SIG-M5 treated with dmso at 0.1 percent for 504 hours (cell line): ENCODE results near the gene SFTPD.
A peak's percentile ranks its signal among the peaks of the same experiment; 100 is the strongest.
"Not testable (repeated sequence)": the region's sequence is repeated elsewhere in the genome, so short reads cannot be mapped to it uniquely, and the experiment has no call there.

Experiments used
- DNase-seq: peaks from one replicate; lab custom pipeline; 2025; ENCODE audit not compliant: unreplicated experiment; lab: John Stamatoyannopoulos, UW

SFTPD gene

DNA sequence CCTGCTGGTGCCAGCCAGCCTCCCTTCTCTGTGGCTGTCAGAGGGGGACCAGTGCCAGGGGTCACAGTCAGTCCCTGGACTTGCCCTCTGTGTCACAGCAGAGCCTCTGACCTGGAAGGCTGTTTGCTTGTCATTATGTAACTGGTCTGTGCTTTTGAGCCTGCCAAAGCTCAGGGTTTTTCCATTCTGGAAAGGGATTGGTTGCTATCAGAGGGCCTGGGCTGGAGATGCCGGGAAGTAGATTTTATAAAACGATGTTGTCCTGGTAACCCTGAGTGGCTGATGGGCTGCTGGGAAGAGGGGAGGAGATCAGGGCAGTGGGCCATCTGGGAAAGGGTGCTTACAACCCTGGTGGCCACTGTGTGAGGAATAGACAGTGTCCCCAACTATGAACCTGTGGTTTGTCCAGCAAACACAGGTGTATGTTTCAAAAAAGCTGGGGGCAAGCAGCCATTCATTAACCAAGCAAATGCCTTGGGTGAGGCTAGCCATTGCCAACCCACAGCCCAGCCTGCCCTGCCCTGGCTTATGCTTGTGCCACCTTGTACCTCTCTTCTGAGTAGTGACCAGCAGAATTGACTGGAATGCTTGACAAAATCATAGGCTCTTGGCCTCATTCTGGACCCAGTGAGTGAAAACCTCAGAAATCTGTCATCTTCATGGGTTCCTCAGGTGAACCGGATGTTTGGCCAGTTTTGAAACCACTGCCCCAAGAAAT, 21.6 kb downstream of the SFTPD start:
- DNase-seq = no peak

DNA sequence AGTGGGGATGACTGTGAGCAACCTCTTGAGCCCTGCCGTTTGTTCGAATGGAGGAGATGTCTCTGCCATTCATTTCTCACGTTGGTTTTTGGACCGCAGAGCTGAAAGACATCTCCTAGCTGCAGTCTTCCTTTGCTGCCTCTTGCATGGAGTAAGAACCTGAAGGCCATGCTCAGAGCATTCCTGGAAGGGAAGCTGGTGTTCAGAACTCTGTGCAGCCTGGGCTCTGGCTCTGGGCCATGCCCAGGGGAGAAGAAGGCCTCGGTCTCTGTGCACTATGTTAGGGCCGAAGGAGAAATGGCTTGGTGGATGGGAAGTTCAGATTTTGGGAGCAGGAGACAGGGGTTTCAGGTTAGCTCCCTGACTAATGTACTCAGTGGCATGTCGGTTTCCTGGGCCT, 22.9 kb downstream of the SFTPD start:
- no peak for DNase-seq

DNA sequence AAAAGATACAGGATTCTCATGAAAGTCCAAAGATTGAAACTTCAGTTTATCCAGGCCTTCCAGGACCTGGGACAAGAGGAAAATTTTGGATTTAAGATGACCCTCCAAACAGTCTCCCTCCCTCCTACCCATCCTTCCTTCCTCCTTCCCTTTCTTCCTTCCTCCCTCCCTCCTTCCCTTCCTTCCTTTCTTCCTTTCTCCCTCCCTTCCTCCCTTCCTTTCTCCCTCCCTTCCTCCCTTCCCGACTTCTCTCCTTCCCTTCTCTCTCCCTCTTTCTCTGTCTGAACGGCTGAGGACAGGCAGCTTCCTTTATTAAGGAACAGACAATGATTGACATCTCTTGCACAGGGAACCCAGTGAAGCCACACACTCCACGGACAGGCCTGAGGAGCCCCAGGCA, 23.3 kb downstream of the SFTPD start:
- DNase-seq = no peak

- DNase-seq = no peak
Observed at GRCh38 chr10:79923669-79924068, 25.2 kb downstream of the SFTPD start.

- DNase-seq = no peak
Observed at GRCh38 chr10:79923145-79923544, 25.8 kb downstream of the SFTPD start.

- DNase-seq = not testable (repeated sequence)
Observed at GRCh38 chr10:79922011-79922412, 26.9 kb downstream of the SFTPD start.

DNA sequence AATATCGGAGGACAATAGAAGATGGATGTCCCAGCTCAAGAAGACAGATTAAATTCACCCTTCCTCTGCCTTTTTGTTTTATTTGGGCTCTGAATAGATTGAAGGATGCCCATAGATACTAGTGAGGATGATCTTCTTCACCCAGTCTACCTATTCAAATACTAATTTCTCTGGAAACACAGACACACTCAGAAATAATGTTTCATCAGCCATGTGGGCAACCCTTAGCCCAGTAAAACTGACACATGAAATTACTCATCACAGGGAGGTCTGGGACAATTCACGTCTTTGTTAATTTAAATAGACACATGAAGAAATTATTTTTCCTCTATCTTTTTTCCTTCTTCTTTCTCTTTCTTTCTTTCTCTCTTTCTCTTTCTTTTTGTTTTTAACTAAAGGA, 33.1 kb downstream of the SFTPD start:
- DNase-seq = not testable (repeated sequence)

- DNase-seq = not testable (repeated sequence)
Observed at GRCh38 chr10:79914512-79914911, 34.4 kb downstream of the SFTPD start.

DNA sequence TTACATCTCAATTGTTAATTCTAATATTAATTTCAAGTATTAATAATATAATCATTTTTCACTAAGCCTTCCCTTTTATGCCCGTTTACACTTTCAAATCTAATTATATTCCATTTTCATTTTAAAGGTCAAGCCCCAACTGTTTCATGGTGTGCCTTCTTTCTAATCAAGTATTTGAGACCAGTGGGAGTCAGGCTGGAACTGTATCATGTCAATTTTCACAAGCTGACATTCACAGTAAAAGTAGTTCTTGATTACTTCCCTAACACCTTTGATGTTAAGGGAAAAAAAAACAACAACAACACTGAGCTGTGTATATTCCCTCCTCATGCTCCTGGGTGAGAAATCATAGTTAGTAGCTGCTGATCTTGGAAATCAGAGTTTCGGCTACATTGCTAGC, 38.1 kb downstream of the SFTPD start:
- no peak for DNase-seq

DNA sequence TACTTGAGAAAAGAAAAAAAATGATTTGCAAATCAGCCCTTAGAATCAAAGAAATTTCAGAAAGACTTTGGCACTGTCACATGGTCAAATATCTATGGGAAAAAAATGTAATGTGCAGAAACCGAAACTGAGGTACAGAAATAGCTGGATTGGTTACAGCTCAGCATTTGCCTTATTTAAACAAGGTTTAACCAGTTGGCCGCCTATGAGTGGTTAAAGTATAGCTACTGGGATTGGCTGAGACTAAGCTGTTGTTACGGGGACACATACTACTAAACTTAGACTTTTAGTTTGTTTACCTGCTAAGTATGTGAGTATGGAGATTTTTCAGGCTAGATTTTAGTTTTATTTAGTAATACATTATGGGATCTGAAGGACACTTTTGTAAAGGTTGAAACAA, 38.6 kb downstream of the SFTPD start:
- no peak for DNase-seq

- no peak for DNase-seq
Observed at GRCh38 chr10:79905322-79906314, 43.3 kb downstream of the SFTPD start.

GRCh38 chr10:79904671-79905321, 44.1 kb downstream of the SFTPD start:
- DNase-seq = peak; percentile 8

DNA sequence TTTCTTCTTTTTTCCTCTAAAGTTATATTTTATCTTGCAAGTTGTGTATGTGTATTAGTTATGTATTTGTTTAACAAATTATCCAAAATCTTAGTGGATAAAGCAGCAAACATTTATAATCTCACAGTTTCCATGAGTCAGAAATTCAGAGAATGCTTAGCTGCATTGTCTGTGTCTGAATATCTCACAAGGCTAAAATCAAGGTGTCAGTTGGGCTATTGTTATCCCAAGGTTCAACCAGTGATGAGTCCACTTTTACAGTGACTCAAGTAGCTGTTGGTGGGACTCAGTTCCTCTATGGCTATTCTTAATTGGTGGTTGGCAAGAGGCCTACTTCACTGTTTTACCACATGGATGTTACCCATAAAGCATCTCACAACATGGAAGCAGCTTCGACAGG, 47.3 kb downstream of the SFTPD start:
- DNase-seq = not testable (repeated sequence)

DNA sequence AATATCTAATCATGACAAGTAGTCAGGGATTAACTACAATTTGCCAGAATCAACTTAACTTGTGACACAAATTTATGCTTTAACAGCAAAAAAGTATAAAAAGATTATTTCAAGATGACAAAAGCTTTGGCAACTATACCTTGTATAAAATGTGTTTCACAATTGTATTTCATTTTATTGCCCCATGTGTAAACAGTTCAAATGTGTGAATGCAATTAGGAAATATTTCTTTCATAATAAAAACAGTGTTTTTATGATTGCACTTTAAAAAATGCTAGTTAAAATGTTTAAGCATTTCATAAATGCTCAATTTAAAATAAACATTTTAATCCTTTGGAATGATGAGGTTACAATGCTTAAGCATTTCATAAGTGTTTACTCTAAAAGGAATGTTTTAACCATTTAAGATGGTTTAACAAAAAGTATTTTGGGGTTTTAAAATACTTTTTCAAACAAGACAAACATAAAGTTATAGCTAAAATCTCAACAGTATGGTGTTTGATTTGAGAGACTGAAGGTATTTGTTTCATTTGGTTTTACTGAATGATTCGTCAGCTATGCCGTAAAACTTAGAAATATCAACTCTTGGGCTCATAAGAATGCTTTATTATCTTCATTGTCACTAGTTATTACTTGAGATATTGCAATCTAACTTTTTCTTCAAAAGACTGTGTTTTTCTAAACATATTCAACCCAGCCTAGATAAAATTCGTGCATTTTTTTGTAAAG, 50.1 kb downstream of the SFTPD start:
- no peak for DNase-seq

- not testable (repeated sequence) for DNase-seq
Observed at GRCh38 chr10:79892896-79893295, 56.0 kb downstream of the SFTPD start.

GRCh38 chr10:79890469-79890868, 58.4 kb downstream of the SFTPD start:
- no peak for DNase-seq

DNA sequence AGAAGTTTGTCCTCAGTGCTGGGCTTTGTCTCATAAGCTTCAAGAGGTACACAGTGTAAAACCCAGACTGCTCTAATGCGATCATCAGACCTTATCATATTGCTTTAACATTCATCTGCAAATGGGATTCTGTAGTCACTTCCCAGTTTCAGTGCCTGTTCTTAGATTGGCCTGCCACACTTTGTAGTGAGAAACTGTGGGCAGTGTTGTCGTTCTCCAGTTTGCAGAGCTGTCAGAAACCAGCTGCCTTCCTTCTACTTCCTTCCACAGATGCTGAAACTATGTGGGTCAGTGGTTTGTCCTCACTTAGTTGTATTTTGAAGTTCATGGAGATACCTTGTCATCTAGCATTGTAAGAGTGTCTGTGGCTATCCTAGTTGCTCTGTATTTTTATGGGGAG, 59.9 kb downstream of the SFTPD start:
- DNase-seq = not testable (repeated sequence)
